IMR-90 (cell line): ENCODE data around the gene CDRT4.

ENCODE experiments used
- CEBPB ChIP-seq: IDR thresholded peaks from 2 replicates; pipeline ENCODE4 v1.6.1; 2012; ENCODE audit warnings: low read depth, low read length, improper control_type of control experiment
- CTCF ChIP-seq: conservative IDR thresholded peaks from 2 replicates; pipeline ENCODE4 v1.5.1; 2012; ENCODE audit warnings: mild to moderate bottlenecking, low read depth, low read length, improper control_type of control experiment
- MAFK ChIP-seq: IDR thresholded peaks from 2 replicates; pipeline ENCODE4 v1.6.1; 2012; ENCODE audit warnings: low read depth, low read length, improper control_type of control experiment
- POLR2A ChIP-seq: IDR thresholded peaks from 2 replicates; pipeline ENCODE4 v1.6.1; 2012; ENCODE audit warnings: mild to moderate bottlenecking, low read depth, low read length
- RCOR1 ChIP-seq: IDR thresholded peaks from 2 replicates; pipeline ENCODE4 v1.6.1; 2012; ENCODE audit warnings: mild to moderate bottlenecking, low read length, improper control_type of control experiment; ENCODE audit not compliant: insufficient replicate concordance

DNA sequence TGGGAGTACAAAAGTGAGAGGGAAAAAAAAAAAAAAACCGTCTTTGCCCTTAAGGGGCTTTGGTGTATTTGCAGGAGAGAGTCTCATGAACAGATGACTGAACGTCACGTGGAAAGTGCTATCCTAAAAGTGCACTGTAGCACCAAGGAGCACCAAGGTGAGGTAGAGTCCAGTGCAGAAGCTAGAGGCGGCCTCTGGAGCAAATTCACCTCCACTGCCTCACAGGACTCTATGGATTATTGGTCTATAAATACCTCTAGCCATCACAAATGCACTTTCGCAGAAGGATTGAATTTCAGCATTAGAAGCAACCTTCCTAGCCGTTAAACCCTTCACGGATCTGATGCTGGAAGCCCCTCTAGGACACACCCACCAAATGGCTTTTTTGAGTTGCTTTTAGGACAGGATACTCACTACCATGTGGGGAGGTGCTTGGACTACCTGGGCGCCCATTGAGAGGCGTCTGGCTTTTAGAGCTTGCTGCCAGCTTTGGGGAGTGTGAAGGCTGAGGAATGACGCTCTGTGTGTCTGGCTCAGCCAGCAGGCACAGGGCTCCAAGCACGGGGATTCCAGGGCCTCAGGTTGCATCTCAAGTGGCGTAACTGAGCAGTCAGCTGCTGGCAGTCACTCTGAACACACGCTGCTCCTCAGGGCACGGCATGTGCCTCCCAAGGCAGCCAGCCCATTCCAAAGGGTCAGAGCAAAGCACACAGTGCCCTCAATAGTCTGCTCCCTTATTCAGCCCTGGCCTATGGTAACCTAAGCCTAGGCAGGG is 52.7 kb downstream of the CDRT4 start:
- TF ChIP-seq MAFK: no peak
- TF ChIP-seq CEBPB: no peak
- TF ChIP-seq POLR2A: no peak
- TF ChIP-seq CTCF: no peak
- no peak for TF ChIP-seq RCOR1
